Activated T-cell treated with anti-CD3 and anti-CD28 coated beads, Interleukin-2, amount 50 U/mL, for 72 hours (primary cell): Measurements from ENCODE around the gene METAP1D. TPM values are rescaled to one million over a fixed set of nuclear protein-coding genes. Genes with fewer than 3 reads are reported as not detected.

Experiments used
- ATAC-seq, 2 donors: fragments of 150-1000 bp; cut with Tn5 transposase; replicated peaks in 1 of 2; 2 replicates each; pipeline ENCODE4 v1.10.0; 2021; ENCODE audit warnings: moderate library complexity in 2 of 2, mild to moderate bottlenecking in 1 of 2
- DNase-seq, 2 donors: peaks; one replicate each; pipeline ENCODE4 v3.0.0; 2021 to 2022; ENCODE audit warnings: mixed read lengths in 1 of 2
- H3K27ac Mint-ChIP-seq: one replicate; pipeline ENCODE4 v1.8.0; 2022; ENCODE audit warnings: mild to moderate bottlenecking, moderate library complexity, mixed read lengths
- H3K27me3 Mint-ChIP-seq: one replicate; pipeline ENCODE4 v1.8.0; 2022; ENCODE audit warnings: low read depth, mixed read lengths
- H3K36me3 Mint-ChIP-seq, 2 donors: one replicate each; pipeline ENCODE4 v1.8.0; 2022; ENCODE audit warnings: mixed read lengths in 2 of 2, mild to moderate bottlenecking in 1 of 2; ENCODE audit not compliant: insufficient read depth in 2 of 2
- H3K4me1 Mint-ChIP-seq: one replicate; pipeline ENCODE4 v1.8.0; 2022; ENCODE audit warnings: low read depth, mixed read lengths
- H3K4me3 Mint-ChIP-seq, 2 donors: one replicate each; pipeline ENCODE4 v1.8.0; 2022; ENCODE audit warnings: mild to moderate bottlenecking in 2 of 2, mixed read lengths in 2 of 2, moderate library complexity in 2 of 2
- H3K9me3 Mint-ChIP-seq, 2 donors: one replicate each; pipeline ENCODE4 v1.8.0; 2022; ENCODE audit warnings: mixed read lengths in 2 of 2
- total RNA-seq, 2 donors: library from RNA; stranded (reverse); gene quantifications; one replicate each; pipeline ENCODE4 v1.2.3, GENCODE V29; 2022

METAP1D gene
- total RNA-seq, 2 donors from 2014 or later: 4.4 to 9.9 TPM

- DNase-seq (no peak), ATAC-seq (no peak)
- peaks cover 0 to 1% of the 10 kb centered on the region in 2 donors for H3K36me3 Mint-ChIP-seq
- no peak overlapping the region for H3K27ac Mint-ChIP-seq
- no peak overlapping the region for H3K4me3 Mint-ChIP-seq
- peaks cover 85% of the 10 kb centered on the region for H3K27me3 Mint-ChIP-seq
- no peaks in the 10 kb centered on the region for H3K9me3 Mint-ChIP-seq
- H3K4me1 Mint-ChIP-seq: peaks cover 42% of the 10 kb centered on the region
Measured at GRCh38 chr2:172081221-172082022, 81.7 kb downstream of the METAP1D start.

GRCh38 chr2:172082105-172082943 lies 82.6 kb downstream of the METAP1D start:
- Mint-ChIP-seq H3K4me1 (peaks cover 51% of the 10 kb centered on the region), H3K4me3 (peak overlapping the region; percentile 84 to 88), H3K27ac (peak overlapping the region; percentile 19), H3K27me3 (peaks cover 94% of the 10 kb centered on the region), H3K9me3 (no peaks in the 10 kb centered on the region), H3K36me3 (peaks cover 0 to 1% of the 10 kb centered on the region in 2 donors)
- DNase-seq: no peak
- no peak for ATAC-seq

- H3K4me1 Mint-ChIP-seq: peaks cover 58% of the 10 kb centered on the region
- H3K9me3 Mint-ChIP-seq: no peaks in the 10 kb centered on the region
- ATAC-seq (no peak), DNase-seq (peak in 1 of 2 donors; percentile 18)
- H3K4me3 Mint-ChIP-seq: peak overlapping the region; percentile 84 to 88
- H3K36me3 Mint-ChIP-seq: peaks cover 0 to 1% of the 10 kb centered on the region in 2 donors
- peaks cover 99% of the 10 kb centered on the region for H3K27me3 Mint-ChIP-seq
- peak overlapping the region; percentile 19 for H3K27ac Mint-ChIP-seq
Measured at GRCh38 chr2:172082944-172083627, 83.3 kb downstream of the METAP1D start.

- ATAC-seq (no peak), DNase-seq (no peak)
- H3K4me3 Mint-ChIP-seq: peak overlapping the region; percentile 84 to 88
- peaks cover 65% of the 10 kb centered on the region for H3K4me1 Mint-ChIP-seq
- H3K27ac Mint-ChIP-seq: no peak overlapping the region
- no peaks in the 10 kb centered on the region for H3K9me3 Mint-ChIP-seq
- H3K27me3 Mint-ChIP-seq: peaks cover 99% of the 10 kb centered on the region
- H3K36me3 Mint-ChIP-seq: peaks cover 0 to 1% of the 10 kb centered on the region in 2 donors
Measured at GRCh38 chr2:172083628-172084394, 84.1 kb downstream of the METAP1D start.

- Mint-ChIP-seq H3K27me3 (peaks cover 99% of the 10 kb centered on the region), H3K4me1 (peaks cover 65% of the 10 kb centered on the region), H3K4me3 (peak overlapping the region; percentile 84 to 88), H3K36me3 (peaks cover 0 to 1% of the 10 kb centered on the region in 2 donors), H3K27ac (no peak overlapping the region), H3K9me3 (no peaks in the 10 kb centered on the region)
- ATAC-seq (no peak), DNase-seq (no peak)
Measured at GRCh38 chr2:172084395-172084644, 84.6 kb downstream of the METAP1D start.

- peak overlapping the region; percentile 79 for H3K27ac Mint-ChIP-seq
- no peaks in the 10 kb centered on the region for H3K9me3 Mint-ChIP-seq
- H3K4me1 Mint-ChIP-seq: peaks cover 65% of the 10 kb centered on the region
- peaks cover 99% of the 10 kb centered on the region for H3K27me3 Mint-ChIP-seq
- H3K4me3 Mint-ChIP-seq: peak overlapping the region; percentile 84 to 88
- DNase-seq (peak; percentile 72 to 77), ATAC-seq (peak; percentile 86 to 87)
- peaks cover 0 to 1% of the 10 kb centered on the region in 2 donors for H3K36me3 Mint-ChIP-seq
Measured at GRCh38 chr2:172084645-172085459, 85.1 kb downstream of the METAP1D start.

- ATAC-seq: peak; percentile 10 to 20
- Mint-ChIP-seq H3K27me3 (peaks cover 99% of the 10 kb centered on the region), H3K4me1 (peaks cover 57% of the 10 kb centered on the region), H3K27ac (peak within 1 kb of the TSS; percentile 79), H3K36me3 (peaks cover 0 to 1% of the 10 kb centered on the region in 2 donors), H3K9me3 (no peaks in the 10 kb centered on the region), H3K4me3 (peak within 1 kb of the TSS; percentile 84 to 88)
- no peak for DNase-seq
Measured at GRCh38 chr2:172085460-172086159, 85.9 kb downstream of the METAP1D start, which contains the start of gene DLX1. Gene DLX1, plus strand, starts transcription at chr2:172085507. Its CDS starts 171 bp downstream, at chr2:172085678.

- DNase-seq (peak; percentile 72 to 79), ATAC-seq (peak; percentile 59 to 61)
- Mint-ChIP-seq H3K4me1 (peaks cover 54% of the 10 kb centered on the region), H3K4me3 (peak overlapping the region; percentile 84 to 88), H3K27ac (peak overlapping the region; percentile 72), H3K27me3 (peaks cover 95% of the 10 kb centered on the region), H3K9me3 (no peaks in the 10 kb centered on the region), H3K36me3 (no peaks in the 10 kb centered on the region)
Measured at GRCh38 chr2:172086241-172087206, 86.8 kb downstream of the METAP1D start.

- Mint-ChIP-seq H3K27me3 (peaks cover 95% of the 10 kb centered on the region), H3K4me3 (peak overlapping the region; percentile 84 to 88), H3K36me3 (no peaks in the 10 kb centered on the region), H3K9me3 (no peaks in the 10 kb centered on the region), H3K4me1 (peaks cover 53% of the 10 kb centered on the region), H3K27ac (no peak overlapping the region)
- DNase-seq (no peak), ATAC-seq (no peak)
Measured at GRCh38 chr2:172087207-172087779, 87.5 kb downstream of the METAP1D start.

GRCh38 chr2:172087780-172088244 lies 88.1 kb downstream of the METAP1D start:
- H3K4me3 Mint-ChIP-seq: peak overlapping the region; percentile 84 to 88
- DNase-seq (no peak), ATAC-seq (no peak)
- no peaks in the 10 kb centered on the region for H3K9me3 Mint-ChIP-seq
- H3K27me3 Mint-ChIP-seq: peaks cover 95% of the 10 kb centered on the region
- peaks cover 49% of the 10 kb centered on the region for H3K4me1 Mint-ChIP-seq
- peak overlapping the region; percentile 8 for H3K27ac Mint-ChIP-seq
- no peaks in the 10 kb centered on the region for H3K36me3 Mint-ChIP-seq
